Natural killer cell (primary cell): ENCODE measurements around the gene TDRD3. TPM values are rescaled to one million over a fixed set of nuclear protein-coding genes. Genes with fewer than 3 reads are reported as not detected.

ENCODE experiments used
- ATAC-seq, 3 donors: fragments of 150-1000 bp in 2 of 3; fragments of 200-7000 bp in 1 of 3; cut with Tn5 transposase; 1 replicate in 1 of 3; 2 replicates in 2 of 3; pipeline ENCODE4 v1.10.0; 2021; ENCODE audit warnings: mild to moderate bottlenecking in 2 of 3, moderate library complexity in 2 of 3
- DNase-seq, 2 donors: peaks; one replicate each; pipeline versions ENCODE4 v3.0.0 to v3.0.0-alpha.2; 2013 to 2021; ENCODE audit warnings: mixed read lengths in 1 of 2
- H3K27ac ChIP-seq: one replicate; pipeline ENCODE4 v1.5.1; 2013; ENCODE audit warnings: mild to moderate bottlenecking, low read length
- H3K27me3 ChIP-seq: one replicate; pipeline ENCODE4 v1.6.1; 2013; ENCODE audit warnings: low read length; ENCODE audit not compliant: control insufficient read depth, insufficient read depth
- H3K36me3 ChIP-seq: one replicate; pipeline ENCODE4 v1.6.1; 2013; ENCODE audit warnings: low read length; ENCODE audit not compliant: control insufficient read depth, insufficient read depth
- H3K4me1 ChIP-seq: one replicate; pipeline ENCODE4 v1.6.1; 2013; ENCODE audit warnings: low read length; ENCODE audit not compliant: control insufficient read depth, insufficient read depth
- H3K4me3 ChIP-seq: one replicate; pipeline ENCODE4 v1.5.1; 2013; ENCODE audit warnings: low read length
- H3K9me3 ChIP-seq: one replicate; pipeline ENCODE4 v1.6.1; 2013; ENCODE audit warnings: low read length; ENCODE audit not compliant: control insufficient read depth, insufficient read depth
- H3K27ac Mint-ChIP-seq, 2 donors: one replicate each; pipeline ENCODE4 v1.8.0; 2022; ENCODE audit warnings: mild to moderate bottlenecking in 2 of 2, mixed read lengths in 2 of 2, moderate library complexity in 1 of 2
- H3K27me3 Mint-ChIP-seq, 2 donors: one replicate each; pipeline ENCODE4 v1.8.0; 2022; ENCODE audit warnings: low read depth in 2 of 2, mixed read lengths in 2 of 2
- H3K36me3 Mint-ChIP-seq: one replicate; pipeline ENCODE4 v1.8.0; 2022; ENCODE audit warnings: mixed read lengths
- H3K4me1 Mint-ChIP-seq, 2 donors: one replicate each; pipeline ENCODE4 v1.8.0; 2022; ENCODE audit warnings: mixed read lengths in 2 of 2
- H3K4me3 Mint-ChIP-seq: one replicate; pipeline ENCODE4 v1.8.0; 2022; ENCODE audit warnings: mild to moderate bottlenecking, moderate library complexity, mixed read lengths
- H3K9me3 Mint-ChIP-seq, 2 donors: one replicate each; pipeline ENCODE4 v1.8.0; 2022; ENCODE audit warnings: mixed read lengths in 2 of 2
- CTCF ChIP-seq: fragments of 200-600 bp; IDR thresholded peaks from one replicate; pipeline ENCODE4 v1.8.0; 2022; ENCODE audit warnings: antibody characterized with exemption
- WGBS: methylation state at CpG from one replicate; pipeline ENCODE4 v1.1.7; 2013; ENCODE audit warnings: missing lambda C conversion rate; ENCODE audit not compliant: insufficient coverage; 5-methylcytosine and 5-hydroxymethylcytosine counted together
- intact Hi-C: fragments of 100-400 bp; cut with micrococcal nuclease; formaldehyde crosslinking; loops from one replicate; pipeline ENCODE4 v1.14.2; 2022
- total RNA-seq, 4 donors: library from RNA; stranded (reverse); fragments of 120-200 nt in 1 of 4; gene quantifications; one replicate each; pipeline versions ENCODE4 v1.2.3 to v1.2.4, GENCODE V29; 2013 to 2022

TDRD3 gene
- total RNA-seq, 3 donors from 2014 or later (not counting 1 experiment from before 2014, with no cell fraction given): 30.6 to 33.4 (median 32.1) TPM

GRCh38 chr13:60410299-60410698 is 13.3 kb downstream of the TDRD3 start:
- no peak overlapping the region for H3K4me3 ChIP-seq
- Mint-ChIP-seq H3K36me3 (no peaks in the 10 kb centered on the region), H3K4me3 (no peak overlapping the region), H3K4me1 (peaks cover 34 to 49% of the 10 kb centered on the region in 2 donors), H3K27ac (no peak overlapping the region), H3K9me3 (no peaks in the 10 kb centered on the region), H3K27me3 (no peaks in the 10 kb centered on the region)
- H3K36me3 ChIP-seq: no peaks in the 10 kb centered on the region
- no peak for TF ChIP-seq CTCF
- no peaks in the 10 kb centered on the region for H3K27me3 ChIP-seq
- intact Hi-C loops: no loop called here
- H3K27ac ChIP-seq: no peak overlapping the region
- ATAC-seq (no peak), DNase-seq (no peak)
- 81% methylated on average over 3 of the region's 3 CpGs for WGBS
- peaks cover 6% of the 10 kb centered on the region for H3K4me1 ChIP-seq
- no peaks in the 10 kb centered on the region for H3K9me3 ChIP-seq

- Mint-ChIP-seq H3K27ac (no peak overlapping the region), H3K4me3 (no peak overlapping the region)
- WGBS: 90% methylated on average over 1 of the region's 1 CpG
Measured at GRCh38 chr13:60411464-60411863, 14.4 kb downstream of the TDRD3 start.

GRCh38 chr13:60411983-60412382 is 15.0 kb downstream of the TDRD3 start:
- DNase-seq (no peak), ATAC-seq (no peak)
- Mint-ChIP-seq H3K27ac (no peak overlapping the region), H3K27me3 (no peaks in the 10 kb centered on the region), H3K9me3 (no peaks in the 10 kb centered on the region), H3K4me1 (peaks cover 34 to 48% of the 10 kb centered on the region in 2 donors), H3K36me3 (no peaks in the 10 kb centered on the region), H3K4me3 (no peak overlapping the region)
- WGBS: 88% methylated on average over 1 of the region's 2 CpGs
- no peak for TF ChIP-seq CTCF
- Histone ChIP-seq H3K27ac (no peak overlapping the region), H3K27me3 (no peaks in the 10 kb centered on the region), H3K4me3 (no peak overlapping the region), H3K36me3 (no peaks in the 10 kb centered on the region), H3K9me3 (no peaks in the 10 kb centered on the region), H3K4me1 (peaks cover 6% of the 10 kb centered on the region)
- intact Hi-C loops: no loop called here

More at GRCh38 chr13:60411464-60411863, 14.4 kb downstream of the TDRD3 start:
- no peak for TF ChIP-seq CTCF
- no peak for ATAC-seq
- H3K27me3 ChIP-seq: no peaks in the 10 kb centered on the region
- no peak overlapping the region for H3K27ac ChIP-seq
- H3K9me3 Mint-ChIP-seq: no peaks in the 10 kb centered on the region
- intact Hi-C loops: no loop called here
- no peak overlapping the region for H3K4me3 ChIP-seq
- H3K4me1 Mint-ChIP-seq: peaks cover 34 to 42% of the 10 kb centered on the region in 2 donors
- no peaks in the 10 kb centered on the region for H3K9me3 ChIP-seq
- DNase-seq: no peak
- no peaks in the 10 kb centered on the region for H3K27me3 Mint-ChIP-seq
- no peaks in the 10 kb centered on the region for H3K36me3 ChIP-seq
- peaks cover 6% of the 10 kb centered on the region for H3K4me1 ChIP-seq
- H3K36me3 Mint-ChIP-seq: no peaks in the 10 kb centered on the region

- Mint-ChIP-seq H3K9me3 (no peaks in the 10 kb centered on the region), H3K27ac (no peak overlapping the region), H3K4me3 (no peak overlapping the region), H3K4me1 (peaks cover 38 to 50% of the 10 kb centered on the region in 2 donors), H3K36me3 (no peaks in the 10 kb centered on the region), H3K27me3 (no peaks in the 10 kb centered on the region)
- peaks cover 6% of the 10 kb centered on the region for H3K4me1 ChIP-seq
- H3K9me3 ChIP-seq: no peaks in the 10 kb centered on the region
- intact Hi-C loops: no loop called here
- no peak overlapping the region for H3K4me3 ChIP-seq
- no peak for TF ChIP-seq CTCF
- 100% methylated on average over 3 of the region's 3 CpGs for WGBS
- ATAC-seq (no peak), DNase-seq (no peak)
- no peaks in the 10 kb centered on the region for H3K36me3 ChIP-seq
- no peaks in the 10 kb centered on the region for H3K27me3 ChIP-seq
- no peak overlapping the region for H3K27ac ChIP-seq
Measured at GRCh38 chr13:60412909-60413616, 16.0 kb downstream of the TDRD3 start.
